ENCODE data around the gene WASHC4.

WASHC4 gene

GRCh38 chr12:105069936-105070702 lies 37.4 kb upstream of the WASHC4 start:
- TF ChIP-seq CTCF (IDR thresholded peaks at IDR 0.05; ENCODE audit: low read depth, low read length), result no peak
- Histone ChIP-seq H3K27me3 (ENCODE audit: insufficient read depth, low read depth, severe bottlenecking) (no peaks in the 10 kb centered on the region), H3K27ac (no peak overlapping the region), H3K36me3 (no peaks in the 10 kb centered on the region), H3K4me3 (ENCODE audit: low read depth, low read length) (no peak overlapping the region), H3K9me3 (ENCODE audit: severe bottlenecking) (no peaks in the 10 kb centered on the region)
- no peak for DNase-seq

- no peak overlapping the region for H3K27ac ChIP-seq
- TF ChIP-seq CTCF (IDR thresholded peaks at IDR 0.05; ENCODE audit: low read depth, low read length), result no peak
- H3K4me3 ChIP-seq (ENCODE audit: low read depth, low read length), result no peak overlapping the region
- no peak for DNase-seq
- no peaks in the 10 kb centered on the region for H3K9me3 ChIP-seq (ENCODE audit: severe bottlenecking)
- H3K27me3 ChIP-seq (ENCODE audit: insufficient read depth, low read depth, severe bottlenecking), result no peaks in the 10 kb centered on the region
- H3K36me3 ChIP-seq, result no peaks in the 10 kb centered on the region
Observed at GRCh38 chr12:105071981-105072380, 35.5 kb upstream of the WASHC4 start.

- Histone ChIP-seq H3K9me3 (ENCODE audit: severe bottlenecking) (no peaks in the 10 kb centered on the region), H3K27me3 (ENCODE audit: insufficient read depth, low read depth, severe bottlenecking) (no peaks in the 10 kb centered on the region), H3K27ac (no peak overlapping the region), H3K4me3 (ENCODE audit: low read depth, low read length) (no peak overlapping the region), H3K36me3 (no peaks in the 10 kb centered on the region)
- TF ChIP-seq CTCF (IDR thresholded peaks at IDR 0.05; ENCODE audit: low read depth, low read length), result no peak
- DNase-seq, result no peak
Observed at GRCh38 chr12:105072888-105073488, 34.5 kb upstream of the WASHC4 start.

GRCh38 chr12:105076098-105076497 lies 31.4 kb upstream of the WASHC4 start:
- H3K27ac ChIP-seq, result no peak overlapping the region
- H3K36me3 ChIP-seq, result no peaks in the 10 kb centered on the region
- DNase-seq, result no peak
- no peaks in the 10 kb centered on the region for H3K9me3 ChIP-seq (ENCODE audit: severe bottlenecking)
- no peaks in the 10 kb centered on the region for H3K27me3 ChIP-seq (ENCODE audit: insufficient read depth, low read depth, severe bottlenecking)
- no peak overlapping the region for H3K4me3 ChIP-seq (ENCODE audit: low read depth, low read length)
- TF ChIP-seq CTCF (IDR thresholded peaks at IDR 0.05; ENCODE audit: low read depth, low read length), result no peak

GRCh38 chr12:105076913-105077312 lies 30.6 kb upstream of the WASHC4 start:
- Histone ChIP-seq H3K36me3 (no peaks in the 10 kb centered on the region), H3K27me3 (ENCODE audit: insufficient read depth, low read depth, severe bottlenecking) (no peaks in the 10 kb centered on the region), H3K27ac (no peak overlapping the region), H3K9me3 (ENCODE audit: severe bottlenecking) (no peaks in the 10 kb centered on the region), H3K4me3 (ENCODE audit: low read depth, low read length) (no peak overlapping the region)
- no peak for DNase-seq
- no peak for TF ChIP-seq CTCF (IDR thresholded peaks at IDR 0.05; ENCODE audit: low read depth, low read length)

Data from WERI-Rb-1 (cell line).